NCI-H2081 treated with DMSO at 0.1 percent for 48 hours (cell line): Measurements from ENCODE around the gene NAA25.
"Not testable (repeated sequence)": the region's sequence is repeated elsewhere in the genome, so short reads cannot be mapped to it uniquely, and the experiment has no call there.

Experiments
- DNase-seq: peaks from one replicate; lab custom pipeline; 2025; lab: John Stamatoyannopoulos, UW

The NAA25 gene

GRCh38 chr12:112116232-112117060 lies 7.9 kb upstream of the NAA25 start:
- no peak for DNase-seq

- DNase-seq: no peak
Observed at GRCh38 chr12:112115259-112116045, 6.9 kb upstream of the NAA25 start.

DNA sequence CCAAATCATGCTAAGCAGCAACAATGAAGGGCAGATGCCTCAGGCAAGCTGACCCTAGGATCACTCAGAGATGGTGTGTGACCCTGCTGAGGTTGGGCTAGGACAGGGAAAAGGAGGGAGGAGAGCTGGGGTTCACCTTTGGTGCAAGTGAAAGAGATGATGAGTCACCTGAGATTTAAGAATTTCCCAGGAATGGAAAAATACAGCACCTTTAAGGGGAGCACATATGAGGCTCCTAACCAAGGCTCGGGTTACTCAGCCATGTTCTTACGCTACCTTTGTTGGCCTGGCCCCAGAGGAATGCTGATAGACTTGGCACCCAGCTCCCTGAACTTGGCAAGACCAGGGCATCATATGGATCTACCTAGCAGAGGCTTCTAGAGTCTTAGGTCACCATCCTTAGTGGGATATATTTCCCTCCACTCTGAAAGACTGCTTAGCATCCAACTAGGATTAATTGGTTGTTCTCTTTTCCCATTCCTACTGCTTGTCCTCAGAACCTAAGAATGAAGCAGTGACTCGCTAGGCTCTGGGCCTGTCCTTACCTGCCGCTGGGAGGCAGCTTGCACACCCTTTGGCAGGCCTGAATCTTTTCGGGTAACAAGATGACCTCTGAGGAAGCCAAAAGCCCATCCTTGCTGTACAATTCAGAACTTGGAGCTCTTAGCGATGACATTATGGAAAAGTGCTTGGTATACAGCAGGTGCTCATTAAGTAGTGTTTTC lies 4.0 kb upstream of the NAA25 start:
- DNase-seq: no peak

DNA sequence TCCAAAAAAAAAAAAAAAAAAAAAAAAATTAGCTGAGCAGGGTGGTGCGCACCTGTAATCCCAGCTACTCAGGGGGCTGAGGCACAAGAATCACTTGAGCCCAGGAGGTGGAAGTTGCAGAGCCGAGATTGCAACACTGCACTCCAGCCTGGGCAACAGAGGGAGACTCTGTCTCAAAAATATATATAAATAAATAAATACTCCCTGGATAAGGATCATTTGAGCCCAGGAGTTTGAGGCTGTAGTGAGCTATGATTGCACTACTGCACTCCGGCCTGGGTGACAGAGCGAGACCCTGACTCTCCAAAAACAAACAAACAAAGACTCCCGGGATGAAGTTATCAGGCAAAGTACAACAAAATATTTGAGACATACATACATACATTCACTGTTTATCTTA lies 3.3 kb upstream of the NAA25 start:
- DNase-seq: no peak

GRCh38 chr12:112110787-112111662 lies 2.4 kb upstream of the NAA25 start:
- not testable (repeated sequence) for DNase-seq

- DNase-seq: no peak
Observed at GRCh38 chr12:112107306-112108201, 1.0 kb downstream of the NAA25 start.

DNA sequence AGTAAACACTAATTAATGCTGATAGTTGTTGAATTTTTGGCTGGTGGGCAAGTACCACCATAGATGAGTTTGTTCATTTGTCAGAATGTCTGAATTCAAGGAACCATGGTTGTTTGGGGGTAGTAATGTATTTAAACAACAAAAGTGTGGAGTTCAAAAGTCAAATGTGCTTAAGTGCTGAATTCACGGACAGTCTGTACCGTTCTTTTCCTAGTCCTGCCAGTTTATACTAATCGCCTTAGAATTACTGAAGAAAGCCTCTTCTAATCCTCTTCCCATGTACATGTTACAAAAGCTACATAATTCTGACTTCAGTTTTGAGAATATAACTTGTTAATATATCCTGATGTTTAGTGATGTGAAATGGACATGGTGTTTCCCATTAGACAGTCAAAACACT lies 2.7 kb downstream of the NAA25 start:
- no peak for DNase-seq

DNA sequence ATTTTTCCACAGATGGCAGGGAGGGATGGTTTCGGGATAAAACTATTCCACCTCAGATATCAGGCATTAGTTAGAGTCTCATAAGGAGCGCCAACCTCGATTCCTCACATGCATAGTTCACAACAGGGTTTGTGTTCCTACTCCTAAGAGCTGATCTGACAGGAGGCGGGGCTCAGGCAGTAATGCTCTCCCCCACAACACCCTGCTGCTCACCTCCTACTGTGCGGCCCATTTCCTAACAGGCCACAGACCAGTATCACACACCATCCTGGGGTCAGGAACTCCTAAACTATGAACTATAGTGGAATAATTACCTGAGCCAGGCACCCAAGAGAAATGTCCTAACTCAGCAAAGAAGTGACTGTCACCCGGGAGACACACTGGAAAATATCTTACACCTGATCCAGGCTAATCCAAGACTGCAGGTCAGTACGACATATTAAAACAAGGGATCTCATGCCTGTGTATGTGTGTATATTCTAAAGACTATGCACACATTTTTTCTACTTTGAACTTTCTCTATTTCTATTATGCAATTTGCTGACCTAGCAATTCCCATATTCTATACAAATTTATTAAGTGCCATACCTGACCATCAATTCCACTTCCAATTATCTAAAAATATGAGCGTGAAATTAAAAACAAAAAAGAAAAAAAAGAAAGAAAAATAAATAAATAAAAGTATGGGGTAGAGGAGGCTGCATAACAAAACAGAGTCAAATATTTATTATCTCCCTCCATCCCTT lies 4.7 kb downstream of the NAA25 start:
- no peak for DNase-seq

GRCh38 chr12:112102746-112103145 lies 5.8 kb downstream of the NAA25 start:
- DNase-seq: not testable (repeated sequence)

DNA sequence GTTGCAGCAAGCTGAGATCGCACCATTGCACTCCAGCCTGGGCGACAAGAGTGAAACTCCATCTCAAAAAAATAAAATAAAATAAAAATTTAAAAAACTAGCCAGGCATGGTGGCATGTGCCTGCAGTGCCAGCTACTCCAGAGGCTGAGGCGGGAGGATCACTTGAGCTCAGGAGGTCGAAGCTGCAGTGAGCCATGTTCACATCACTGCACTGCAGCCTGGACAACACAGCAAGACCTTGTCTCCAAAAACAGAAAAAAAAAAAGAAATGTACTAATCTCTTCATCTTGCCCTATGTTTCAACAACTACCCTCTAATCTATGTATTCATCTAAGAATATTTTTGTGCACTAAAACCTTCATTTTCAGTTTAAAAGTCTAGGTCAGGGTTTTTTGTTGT lies 6.5 kb downstream of the NAA25 start:
- no peak for DNase-seq

DNA sequence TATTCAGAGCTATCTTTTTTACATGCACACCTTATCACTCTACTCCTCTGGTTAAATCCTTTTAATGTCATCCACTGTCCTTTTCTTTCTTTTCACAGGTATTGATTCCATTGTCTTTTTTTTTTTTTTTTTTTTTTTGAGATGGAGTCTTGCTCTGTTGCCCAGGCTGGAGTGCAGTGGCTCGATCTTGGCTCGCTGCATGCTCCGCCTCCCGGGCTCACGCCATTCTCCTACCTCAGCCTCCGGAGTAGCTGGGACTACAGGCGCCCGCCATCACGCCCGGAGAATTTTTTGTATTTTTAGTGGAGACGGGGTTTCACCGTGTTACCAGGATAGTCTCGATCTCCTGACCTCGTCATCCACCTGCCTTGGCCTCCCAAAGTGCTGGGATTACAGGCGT lies 8.1 kb downstream of the NAA25 start:
- not testable (repeated sequence) for DNase-seq

DNA sequence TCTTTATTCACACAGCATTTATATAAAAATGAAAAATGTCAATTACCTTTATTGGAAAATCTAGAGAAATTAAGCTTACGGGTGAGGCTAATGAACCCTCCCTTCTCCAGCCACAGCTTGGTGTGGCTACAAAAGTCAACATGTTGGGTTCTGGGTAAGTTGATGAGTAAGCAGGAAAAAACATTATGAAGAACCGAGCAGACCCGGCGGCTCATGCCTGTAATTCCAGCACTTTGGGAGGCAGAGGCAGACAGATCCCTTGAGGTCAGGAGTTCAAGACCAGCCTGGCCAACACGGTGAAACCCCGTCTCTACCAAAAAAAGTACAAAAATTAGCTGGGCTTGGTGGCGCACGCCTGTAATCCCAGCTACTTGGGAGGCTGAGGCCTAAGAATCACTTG lies 10.9 kb downstream of the NAA25 start:
- DNase-seq: no peak

DNA sequence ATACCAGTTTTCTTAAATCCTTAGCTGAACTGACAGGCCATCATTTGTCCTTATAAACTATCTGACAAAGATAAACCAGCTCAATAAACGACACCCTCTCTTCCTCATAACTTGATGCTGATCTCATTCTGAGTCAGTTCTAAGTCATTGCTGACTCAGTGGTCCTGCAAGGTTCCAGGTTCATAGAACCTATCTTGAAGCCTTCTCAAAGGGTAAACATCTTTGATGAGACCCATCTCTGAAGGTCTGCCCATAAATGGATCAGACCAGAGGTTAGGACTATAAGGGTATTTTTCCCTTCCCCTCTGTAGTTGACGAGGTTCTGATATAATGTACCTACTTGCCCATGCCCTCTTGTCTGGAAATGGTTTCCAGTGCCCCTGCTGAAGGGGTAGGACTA lies 11.9 kb downstream of the NAA25 start:
- no peak for DNase-seq

- no peak for DNase-seq
Observed at GRCh38 chr12:112096070-112096469, 12.5 kb downstream of the NAA25 start.

GRCh38 chr12:112091563-112091962 lies 17.0 kb downstream of the NAA25 start:
- DNase-seq: no peak

DNA sequence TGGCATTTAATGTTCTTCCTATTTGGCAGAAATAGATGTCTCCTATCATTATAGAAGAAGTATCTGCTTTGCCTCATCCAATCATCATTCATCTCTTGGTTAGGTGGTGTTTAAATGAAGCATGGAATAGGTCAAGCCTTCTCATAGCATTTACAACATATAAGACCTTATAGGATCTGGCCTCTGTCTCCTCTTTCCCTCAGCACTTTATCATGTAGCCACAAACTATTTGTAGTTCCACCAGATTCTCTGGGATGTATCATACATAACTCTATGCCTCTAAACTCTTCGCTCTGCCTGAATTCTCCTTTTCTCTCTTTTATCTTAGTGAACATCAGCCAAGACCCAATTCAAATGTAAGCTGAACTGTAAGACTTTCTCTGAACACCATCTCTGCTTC lies 20.7 kb downstream of the NAA25 start:
- no peak for DNase-seq

GRCh38 chr12:112087055-112087850 lies 21.3 kb downstream of the NAA25 start:
- DNase-seq: no peak

DNA sequence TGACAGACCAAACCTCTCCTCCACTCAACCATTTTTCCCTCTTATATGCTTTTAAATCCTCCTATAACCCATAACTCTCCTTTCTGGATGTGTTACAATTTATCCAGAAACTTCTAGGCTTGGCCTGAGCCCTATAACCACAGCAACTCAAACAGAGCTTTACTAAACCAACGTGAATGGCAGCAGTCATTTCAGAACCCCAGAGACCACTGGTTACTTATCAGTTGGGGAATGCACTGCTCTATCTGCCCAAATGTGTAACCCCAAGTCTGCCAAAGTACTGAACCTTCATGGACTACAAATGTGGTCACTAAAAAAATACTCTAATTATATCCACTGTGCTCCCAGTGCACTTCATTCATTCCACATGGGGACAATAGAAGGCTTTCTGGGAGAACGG lies 42.0 kb downstream of the NAA25 start:
- DNase-seq: no peak

- DNase-seq: no peak
Observed at GRCh38 chr12:112063273-112063672, 45.3 kb downstream of the NAA25 start.
